Measurements from ENCODE around the gene RNF222.

GRCh38 chr17:8401107-8401506 lies 3.5 kb upstream of the RNF222 start:
- no peak for TF ChIP-seq CTCF (conservative IDR thresholded peaks at IDR 0.05 in 1 of 2, IDR thresholded peaks at IDR 0.05 in 1 of 2; ENCODE audit: extremely low read depth in 1 of 2, insufficient read depth in 1 of 2, low read depth in 1 of 2, low read length in 2 of 2)
- no peak for TF ChIP-seq EZH2 (IDR thresholded peaks at IDR 0.05; ENCODE audit: borderline replicate concordance, low read length)
